H9 (cell line): Measurements from ENCODE around the gene LPP. TPM values are rescaled to one million over a fixed set of nuclear protein-coding genes. Genes with fewer than 3 reads are reported as not detected.

Experiments used
- DNase-seq: peaks from one replicate; pipeline ENCODE4 v3.0.0-alpha.2; 2017
- H2AFZ ChIP-seq: one replicate; pipeline ENCODE4 v1.6.1; 2013; ENCODE audit warnings: mild to moderate bottlenecking, low read length, control low read depth, moderate library complexity
- H2AK5ac ChIP-seq: 2 replicates; pipeline ENCODE4 v1.6.1; 2013; ENCODE audit warnings: low read length, control low read depth, mixed read lengths; ENCODE audit not compliant: insufficient read length
- H2BK120ac ChIP-seq: one replicate; pipeline ENCODE4 v1.6.1; 2013; ENCODE audit warnings: low read depth, mild to moderate bottlenecking, low read length, control low read depth, inconsistent platforms; ENCODE audit not compliant: poor library complexity, severe bottlenecking
- H2BK12ac ChIP-seq: 2 replicates; pipeline ENCODE4 v1.6.1; 2013; ENCODE audit warnings: low read length, control low read depth, mixed read lengths, low read depth; ENCODE audit not compliant: insufficient read length
- H2BK15ac ChIP-seq: 2 replicates; pipeline ENCODE4 v1.6.1; 2013; ENCODE audit warnings: low read depth, low read length, control low read depth
- H2BK20ac ChIP-seq: one replicate; pipeline ENCODE4 v1.6.1; 2013; ENCODE audit warnings: low read depth, mild to moderate bottlenecking, low read length, control low read depth, inconsistent platforms; ENCODE audit not compliant: poor library complexity, severe bottlenecking
- H2BK5ac ChIP-seq: 2 replicates; pipeline ENCODE4 v1.6.1; 2013; ENCODE audit warnings: low read length, control low read depth, mixed read lengths; ENCODE audit not compliant: insufficient read length
- H3K14ac ChIP-seq: 2 replicates; pipeline ENCODE4 v1.6.1; 2013; ENCODE audit warnings: low read length, control low read depth; ENCODE audit not compliant: insufficient read depth
- H3K18ac ChIP-seq: 2 replicates; pipeline ENCODE4 v1.6.1; 2013; ENCODE audit warnings: low read depth, mild to moderate bottlenecking, mixed read lengths, low read length, control low read depth; ENCODE audit not compliant: insufficient read length
- H3K23ac ChIP-seq: 2 replicates; pipeline ENCODE4 v1.6.1; 2013; ENCODE audit warnings: low read length, control low read depth, mixed read lengths, low read depth; ENCODE audit not compliant: insufficient read length
- H3K23me2 ChIP-seq: 2 replicates; pipeline ENCODE4 v1.6.1; 2013; ENCODE audit warnings: low read depth, mild to moderate bottlenecking, mixed read lengths, low read length, control low read depth; ENCODE audit not compliant: insufficient read length, poor library complexity, severe bottlenecking
- H3K27ac ChIP-seq: 2 replicates; pipeline ENCODE4 v1.5.1; 2013; ENCODE audit warnings: low read length, control low read depth, mixed read lengths, low read depth; ENCODE audit not compliant: insufficient read length
- H3K27me3 ChIP-seq: 2 replicates; pipeline ENCODE4 v1.6.1; 2013; ENCODE audit warnings: low read length, control low read depth, inconsistent platforms; ENCODE audit not compliant: insufficient read depth
- H3K4ac ChIP-seq: 2 replicates; pipeline ENCODE4 v1.6.1; 2013; ENCODE audit warnings: low read depth, mild to moderate bottlenecking, control low read depth, inconsistent platforms, low read length, moderate library complexity
- H3K4me1 ChIP-seq: 2 replicates; pipeline ENCODE4 v1.6.1; 2013; ENCODE audit warnings: low read length, control low read depth, inconsistent platforms; ENCODE audit not compliant: insufficient read depth
- H3K4me2 ChIP-seq: 2 replicates; pipeline ENCODE4 v1.6.1; 2013; ENCODE audit warnings: low read length, control low read depth, mixed read lengths; ENCODE audit not compliant: insufficient read length, insufficient read depth
- H3K56ac ChIP-seq: 2 replicates; pipeline ENCODE4 v1.6.1; 2013; ENCODE audit warnings: low read depth, mild to moderate bottlenecking, mixed read lengths, low read length, control low read depth; ENCODE audit not compliant: insufficient read length
- H3K79me1 ChIP-seq: 2 replicates; pipeline ENCODE4 v1.6.1; 2013; ENCODE audit warnings: low read depth, mild to moderate bottlenecking, moderate library complexity, low read length, control low read depth, inconsistent platforms; ENCODE audit not compliant: insufficient read depth, poor library complexity, severe bottlenecking
- H3K79me2 ChIP-seq: 2 replicates; pipeline ENCODE4 v1.6.1; 2013; ENCODE audit warnings: low read length, control low read depth, inconsistent platforms; ENCODE audit not compliant: insufficient read depth
- H3K9ac ChIP-seq: 2 replicates; pipeline ENCODE4 v1.6.1; 2013; ENCODE audit warnings: low read length, control low read depth, mixed read lengths; ENCODE audit not compliant: insufficient read length; ENCODE audit errors: extremely low read depth
- H3K9me3 ChIP-seq: one replicate; pipeline ENCODE4 v1.6.1; 2013; ENCODE audit warnings: low read depth, low read length, inconsistent platforms; ENCODE audit not compliant: control insufficient read depth
- H3T11ph ChIP-seq: one replicate; pipeline ENCODE4 v1.6.1; 2013; ENCODE audit warnings: mild to moderate bottlenecking, low read length, control low read depth, inconsistent platforms
- H4K20me1 ChIP-seq: one replicate; pipeline ENCODE4 v1.6.1; 2013; ENCODE audit not compliant: control insufficient read depth, insufficient read length, insufficient read depth
- H4K5ac ChIP-seq: 2 replicates; pipeline ENCODE4 v1.6.1; 2013; ENCODE audit warnings: low read depth, mild to moderate bottlenecking, mixed read lengths, low read length, control low read depth; ENCODE audit not compliant: insufficient read length
- H4K8ac ChIP-seq: replicated peaks from 2 replicates; pipeline ENCODE4 v1.6.1; 2013; ENCODE audit warnings: low read length, control low read depth, mixed read lengths, low read depth; ENCODE audit not compliant: insufficient read length
- H4K91ac ChIP-seq: 2 replicates; pipeline ENCODE4 v1.6.1; 2013; ENCODE audit warnings: low read depth, mild to moderate bottlenecking, moderate library complexity, mixed read lengths, low read length, control low read depth; ENCODE audit not compliant: insufficient read length
- H3K27ac Mint-ChIP-seq, 3 experiments: 2 replicates in 2 of 3; 3 replicates in 1 of 3; pipeline ENCODE4 v1.8.0; 2020 to 2021; ENCODE audit warnings: mixed read lengths in 3 of 3, mild to moderate bottlenecking in 1 of 3, moderate library complexity in 1 of 3
- H3K27me3 Mint-ChIP-seq: 2 replicates; pipeline ENCODE4 v1.8.0; 2021; ENCODE audit warnings: low read depth, mild to moderate bottlenecking, moderate library complexity, mixed read lengths
- H3K36me3 Mint-ChIP-seq, 3 experiments: 2 replicates in 2 of 3; 3 replicates in 1 of 3; pipeline ENCODE4 v1.8.0; 2020 to 2021; ENCODE audit warnings: low read depth in 3 of 3, mixed read lengths in 3 of 3; ENCODE audit not compliant: insufficient read depth in 1 of 3
- H3K4me1 Mint-ChIP-seq, 2 experiments: 2 replicates each; pipeline ENCODE4 v1.8.0; 2020; ENCODE audit warnings: mixed read lengths in 2 of 2
- H3K4me3 Mint-ChIP-seq, 2 experiments: 2 replicates in 1 of 2; 3 replicates in 1 of 2; pipeline ENCODE4 v1.8.0; 2020 to 2021; ENCODE audit warnings: mild to moderate bottlenecking in 2 of 2, mixed read lengths in 2 of 2, moderate library complexity in 1 of 2
- H3K9me3 Mint-ChIP-seq, 2 experiments: 2 replicates in 1 of 2; 3 replicates in 1 of 2; pipeline ENCODE4 v1.8.0; 2020; ENCODE audit warnings: mild to moderate bottlenecking in 2 of 2, mixed read lengths in 2 of 2, moderate library complexity in 1 of 2
- WGBS: extraction: QIAGEN DNeasy Blood & Tissue Kit; methylation state at CpG from one replicate; pipeline ENCODE4 v1.1.7; 2013; ENCODE audit warnings: missing lambda C conversion rate, low lambda C conversion rate, mixed read lengths; ENCODE audit not compliant: insufficient read length; ENCODE audit errors: extremely low coverage; 5-methylcytosine and 5-hydroxymethylcytosine counted together
- total RNA-seq: library from RNA; stranded (reverse); gene quantifications from 2 replicates; pipeline ENCODE4 v1.2.1, GENCODE V29; 2021
- TF ChIP-seq, protein P1 (sequence below): fragments of 200-600 bp; sonication (generic); conservative IDR thresholded peaks from 3 replicates; pipeline ENCODE4 v1.8.0; 2021; ENCODE audit warnings: antibody characterized with exemption, mild to moderate bottlenecking

The LPP gene
- total RNA-seq, 1 experiment from 2014 or later: 64.6 TPM

DNA sequence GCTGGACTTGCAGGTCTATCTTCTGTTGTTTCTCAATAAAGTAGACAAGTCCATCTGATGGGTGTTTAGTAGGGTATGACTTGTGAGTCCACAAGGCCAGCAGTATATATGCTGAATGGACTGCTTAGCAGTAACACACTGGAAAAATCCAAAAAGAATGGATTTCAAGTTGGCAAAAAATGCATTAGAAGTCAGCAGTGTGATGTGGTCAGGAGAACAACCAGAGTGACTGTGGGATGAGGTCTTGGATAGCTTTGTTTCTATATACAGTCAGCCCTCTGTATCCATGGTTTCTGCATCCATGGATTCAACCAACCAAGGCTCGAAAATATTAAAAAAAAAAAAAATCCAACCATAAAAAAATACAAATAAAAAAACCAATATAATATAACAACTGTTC is 55.8 kb downstream of the LPP start:
- peak overlapping the region; percentile 77 for H4K91ac ChIP-seq
- H2BK12ac ChIP-seq: peak overlapping the region; percentile 52
- H3K4me3 Mint-ChIP-seq: no peak overlapping the region
- no peaks in the 10 kb centered on the region for H3K9me3 ChIP-seq
- no peak overlapping the region for H4K8ac ChIP-seq
- H2BK20ac ChIP-seq: no peak overlapping the region
- H3K79me2 ChIP-seq: peaks cover 2% of the 10 kb centered on the region; the same call in 1 of the 2 replicates
- H3T11ph ChIP-seq: no peak overlapping the region
- H4K20me1 ChIP-seq: no peaks in the 10 kb centered on the region
- H3K4me1 Mint-ChIP-seq: peaks cover 36 to 40% of the 10 kb centered on the region in 2 experiments
- no peak overlapping the region for H3K27ac ChIP-seq
- H2BK15ac ChIP-seq: no peak overlapping the region
- H3K56ac ChIP-seq: no peak overlapping the region
- no peak overlapping the region for H3K14ac ChIP-seq
- TF ChIP-seq, protein P1, sequence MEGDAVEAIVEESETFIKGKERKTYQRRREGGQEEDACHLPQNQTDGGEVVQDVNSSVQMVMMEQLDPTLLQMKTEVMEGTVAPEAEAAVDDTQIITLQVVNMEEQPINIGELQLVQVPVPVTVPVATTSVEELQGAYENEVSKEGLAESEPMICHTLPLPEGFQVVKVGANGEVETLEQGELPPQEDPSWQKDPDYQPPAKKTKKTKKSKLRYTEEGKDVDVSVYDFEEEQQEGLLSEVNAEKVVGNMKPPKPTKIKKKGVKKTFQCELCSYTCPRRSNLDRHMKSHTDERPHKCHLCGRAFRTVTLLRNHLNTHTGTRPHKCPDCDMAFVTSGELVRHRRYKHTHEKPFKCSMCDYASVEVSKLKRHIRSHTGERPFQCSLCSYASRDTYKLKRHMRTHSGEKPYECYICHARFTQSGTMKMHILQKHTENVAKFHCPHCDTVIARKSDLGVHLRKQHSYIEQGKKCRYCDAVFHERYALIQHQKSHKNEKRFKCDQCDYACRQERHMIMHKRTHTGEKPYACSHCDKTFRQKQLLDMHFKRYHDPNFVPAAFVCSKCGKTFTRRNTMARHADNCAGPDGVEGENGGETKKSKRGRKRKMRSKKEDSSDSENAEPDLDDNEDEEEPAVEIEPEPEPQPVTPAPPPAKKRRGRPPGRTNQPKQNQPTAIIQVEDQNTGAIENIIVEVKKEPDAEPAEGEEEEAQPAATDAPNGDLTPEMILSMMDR: no peak
- 100% methylated on average over 1 of the region's 1 CpG for WGBS
- no peak overlapping the region for H2AFZ ChIP-seq
- no peak overlapping the region for H3K18ac ChIP-seq
- H3K27ac Mint-ChIP-seq: no peak overlapping the region; a peak in 1 of 7 replicates
- H3K23me2 ChIP-seq: no peaks in the 10 kb centered on the region
- H3K4me2 ChIP-seq: no peak overlapping the region
- no peak overlapping the region for H3K23ac ChIP-seq
- H4K5ac ChIP-seq: no peak overlapping the region
- DNase-seq: no peak
- H3K4me1 ChIP-seq: peaks cover 9% of the 10 kb centered on the region; the same call in 1 of the 2 replicates
- no peaks in the 10 kb centered on the region for H3K9me3 Mint-ChIP-seq
- no peaks in the 10 kb centered on the region for H3K27me3 Mint-ChIP-seq
- no peak overlapping the region for H3K9ac ChIP-seq
- peaks cover 5% of the 10 kb centered on the region for H3K79me1 ChIP-seq
- no peak overlapping the region for H2AK5ac ChIP-seq
- no peaks in the 10 kb centered on the region for H3K27me3 ChIP-seq
- peak overlapping the region; percentile 65 for H2BK120ac ChIP-seq
- H3K4ac ChIP-seq: no peak overlapping the region
- H3K36me3 Mint-ChIP-seq: peaks cover 0 to 6% (median 0%) of the 10 kb centered on the region in 3 experiments; a peak in 2 of 7 replicates
- H2BK5ac ChIP-seq: no peak overlapping the region
